Stimulated activated effector memory CD8-positive, alpha-beta T cell treated with anti-CD3 and anti-CD28 coated beads, Interleukin-12 subunit alpha, Interleukin-12 subunit beta, amount 100 ng/mL, for 72 hours (primary cell): ENCODE data around the gene TEX47.
A peak's percentile ranks its signal among the peaks of the same experiment; 100 is the strongest.

Experiments used
- ATAC-seq: fragments of 150-1000 bp; cut with Tn5 transposase; 2 replicates; pipeline ENCODE4 v1.10.0; 2021
- DNase-seq, 2 donors: peaks; one replicate each; pipeline ENCODE4 v3.0.0; 2021 to 2022; ENCODE audit warnings: low spot score in 2 of 2
- H3K27ac Mint-ChIP-seq: one replicate; pipeline ENCODE4 v1.8.0; 2022; ENCODE audit warnings: mild to moderate bottlenecking, mixed read lengths
- H3K36me3 Mint-ChIP-seq: one replicate; pipeline ENCODE4 v1.8.0; 2022; ENCODE audit warnings: mild to moderate bottlenecking, mixed read lengths
- H3K4me1 Mint-ChIP-seq: one replicate; pipeline ENCODE4 v1.8.0; 2022; ENCODE audit warnings: mixed read lengths
- H3K4me3 Mint-ChIP-seq: one replicate; pipeline ENCODE4 v1.8.0; 2022; ENCODE audit warnings: mild to moderate bottlenecking, mixed read lengths
- H3K9me3 Mint-ChIP-seq: one replicate; pipeline ENCODE4 v1.8.0; 2022; ENCODE audit warnings: mixed read lengths

Gene TEX47

GRCh38 chr7:88760136-88760515 lies 35.4 kb downstream of the TEX47 start:
- Mint-ChIP-seq H3K9me3 (no peaks in the 10 kb centered on the region), H3K36me3 (no peaks in the 10 kb centered on the region), H3K27ac (no peak overlapping the region), H3K4me1 (no peaks in the 10 kb centered on the region), H3K4me3 (no peak overlapping the region)
- DNase-seq (no peak), ATAC-seq (peak; percentile 8)

- no peak for DNase-seq
- Mint-ChIP-seq H3K9me3 (no peaks in the 10 kb centered on the region), H3K4me1 (no peaks in the 10 kb centered on the region), H3K4me3 (no peak within 1 kb of the TSS), H3K27ac (no peak within 1 kb of the TSS), H3K36me3 (no peaks in the 10 kb centered on the region)
- ATAC-seq = peak; percentile 52
These were observed 36.1 kb downstream of the TEX47 start, which contains the start of gene ZNF804B for GRCh38 chr7:88759230-88760135. ZNF804B (plus strand) TSS chr7:88759700; CDS start chr7:88759977, 277 bp downstream.

GRCh38 chr7:88758381-88759229 lies 36.9 kb downstream of the TEX47 start:
- no peaks in the 10 kb centered on the region for H3K36me3 Mint-ChIP-seq
- H3K27ac Mint-ChIP-seq = no peak overlapping the region
- ATAC-seq (no peak), DNase-seq (no peak)
- H3K4me3 Mint-ChIP-seq = no peak overlapping the region
- H3K9me3 Mint-ChIP-seq = no peaks in the 10 kb centered on the region
- H3K4me1 Mint-ChIP-seq = no peaks in the 10 kb centered on the region

- no peak overlapping the region for H3K4me3 Mint-ChIP-seq
- ATAC-seq (no peak), DNase-seq (no peak)
- no peak overlapping the region for H3K27ac Mint-ChIP-seq
- no peaks in the 10 kb centered on the region for H3K4me1 Mint-ChIP-seq
- H3K36me3 Mint-ChIP-seq = no peaks in the 10 kb centered on the region
- no peaks in the 10 kb centered on the region for H3K9me3 Mint-ChIP-seq
These were observed 38.2 kb downstream of the TEX47 start for GRCh38 chr7:88757371-88757770.

GRCh38 chr7:88756802-88757201 lies 38.7 kb downstream of the TEX47 start:
- Mint-ChIP-seq H3K4me3 (no peak overlapping the region), H3K4me1 (no peaks in the 10 kb centered on the region), H3K27ac (no peak overlapping the region), H3K36me3 (no peaks in the 10 kb centered on the region), H3K9me3 (no peaks in the 10 kb centered on the region)
- ATAC-seq = no peak
- no peak for DNase-seq

GRCh38 chr7:88746126-88746525 lies 49.4 kb downstream of the TEX47 start:
- Mint-ChIP-seq H3K36me3 (no peaks in the 10 kb centered on the region), H3K4me1 (no peaks in the 10 kb centered on the region), H3K27ac (no peak overlapping the region), H3K4me3 (no peak overlapping the region), H3K9me3 (peaks cover 2% of the 10 kb centered on the region)
- ATAC-seq = no peak
- no peak for DNase-seq
